H9 (cell line): Measurements from ENCODE around the gene MRPS6. TPM values are rescaled to one million over a fixed set of nuclear protein-coding genes. Genes with fewer than 3 reads are reported as not detected.

Experiments
- DNase-seq: peaks from one replicate; pipeline ENCODE4 v3.0.0-alpha.2; 2017
- H2AFZ ChIP-seq: one replicate; pipeline ENCODE4 v1.6.1; 2013; ENCODE audit warnings: mild to moderate bottlenecking, low read length, control low read depth, moderate library complexity
- H2AK5ac ChIP-seq: 2 replicates; pipeline ENCODE4 v1.6.1; 2013; ENCODE audit warnings: low read length, control low read depth, mixed read lengths; ENCODE audit not compliant: insufficient read length
- H2BK120ac ChIP-seq: one replicate; pipeline ENCODE4 v1.6.1; 2013; ENCODE audit warnings: low read depth, mild to moderate bottlenecking, low read length, control low read depth, inconsistent platforms; ENCODE audit not compliant: poor library complexity, severe bottlenecking
- H2BK12ac ChIP-seq: 2 replicates; pipeline ENCODE4 v1.6.1; 2013; ENCODE audit warnings: low read length, control low read depth, mixed read lengths, low read depth; ENCODE audit not compliant: insufficient read length
- H2BK15ac ChIP-seq: 2 replicates; pipeline ENCODE4 v1.6.1; 2013; ENCODE audit warnings: low read depth, low read length, control low read depth
- H2BK20ac ChIP-seq: one replicate; pipeline ENCODE4 v1.6.1; 2013; ENCODE audit warnings: low read depth, mild to moderate bottlenecking, low read length, control low read depth, inconsistent platforms; ENCODE audit not compliant: poor library complexity, severe bottlenecking
- H2BK5ac ChIP-seq: 2 replicates; pipeline ENCODE4 v1.6.1; 2013; ENCODE audit warnings: low read length, control low read depth, mixed read lengths; ENCODE audit not compliant: insufficient read length
- H3K14ac ChIP-seq: 2 replicates; pipeline ENCODE4 v1.6.1; 2013; ENCODE audit warnings: low read length, control low read depth; ENCODE audit not compliant: insufficient read depth
- H3K18ac ChIP-seq: 2 replicates; pipeline ENCODE4 v1.6.1; 2013; ENCODE audit warnings: low read depth, mild to moderate bottlenecking, mixed read lengths, low read length, control low read depth; ENCODE audit not compliant: insufficient read length
- H3K23ac ChIP-seq: 2 replicates; pipeline ENCODE4 v1.6.1; 2013; ENCODE audit warnings: low read length, control low read depth, mixed read lengths, low read depth; ENCODE audit not compliant: insufficient read length
- H3K23me2 ChIP-seq: 2 replicates; pipeline ENCODE4 v1.6.1; 2013; ENCODE audit warnings: low read depth, mild to moderate bottlenecking, mixed read lengths, low read length, control low read depth; ENCODE audit not compliant: insufficient read length, poor library complexity, severe bottlenecking
- H3K27ac ChIP-seq: 2 replicates; pipeline ENCODE4 v1.5.1; 2013; ENCODE audit warnings: low read length, control low read depth, mixed read lengths, low read depth; ENCODE audit not compliant: insufficient read length
- H3K27me3 ChIP-seq: 2 replicates; pipeline ENCODE4 v1.6.1; 2013; ENCODE audit warnings: low read length, control low read depth, inconsistent platforms; ENCODE audit not compliant: insufficient read depth
- H3K4ac ChIP-seq: 2 replicates; pipeline ENCODE4 v1.6.1; 2013; ENCODE audit warnings: low read depth, mild to moderate bottlenecking, control low read depth, inconsistent platforms, low read length, moderate library complexity
- H3K4me1 ChIP-seq: 2 replicates; pipeline ENCODE4 v1.6.1; 2013; ENCODE audit warnings: low read length, control low read depth, inconsistent platforms; ENCODE audit not compliant: insufficient read depth
- H3K4me2 ChIP-seq: 2 replicates; pipeline ENCODE4 v1.6.1; 2013; ENCODE audit warnings: low read length, control low read depth, mixed read lengths; ENCODE audit not compliant: insufficient read length, insufficient read depth
- H3K56ac ChIP-seq: 2 replicates; pipeline ENCODE4 v1.6.1; 2013; ENCODE audit warnings: low read depth, mild to moderate bottlenecking, mixed read lengths, low read length, control low read depth; ENCODE audit not compliant: insufficient read length
- H3K79me1 ChIP-seq: 2 replicates; pipeline ENCODE4 v1.6.1; 2013; ENCODE audit warnings: low read depth, mild to moderate bottlenecking, moderate library complexity, low read length, control low read depth, inconsistent platforms; ENCODE audit not compliant: insufficient read depth, poor library complexity, severe bottlenecking
- H3K79me2 ChIP-seq: 2 replicates; pipeline ENCODE4 v1.6.1; 2013; ENCODE audit warnings: low read length, control low read depth, inconsistent platforms; ENCODE audit not compliant: insufficient read depth
- H3K9ac ChIP-seq: 2 replicates; pipeline ENCODE4 v1.6.1; 2013; ENCODE audit warnings: low read length, control low read depth, mixed read lengths; ENCODE audit not compliant: insufficient read length; ENCODE audit errors: extremely low read depth
- H3K9me3 ChIP-seq: one replicate; pipeline ENCODE4 v1.6.1; 2013; ENCODE audit warnings: low read depth, low read length, inconsistent platforms; ENCODE audit not compliant: control insufficient read depth
- H3T11ph ChIP-seq: one replicate; pipeline ENCODE4 v1.6.1; 2013; ENCODE audit warnings: mild to moderate bottlenecking, low read length, control low read depth, inconsistent platforms
- H4K20me1 ChIP-seq: one replicate; pipeline ENCODE4 v1.6.1; 2013; ENCODE audit not compliant: control insufficient read depth, insufficient read length, insufficient read depth
- H4K5ac ChIP-seq: 2 replicates; pipeline ENCODE4 v1.6.1; 2013; ENCODE audit warnings: low read depth, mild to moderate bottlenecking, mixed read lengths, low read length, control low read depth; ENCODE audit not compliant: insufficient read length
- H4K8ac ChIP-seq: replicated peaks from 2 replicates; pipeline ENCODE4 v1.6.1; 2013; ENCODE audit warnings: low read length, control low read depth, mixed read lengths, low read depth; ENCODE audit not compliant: insufficient read length
- H4K91ac ChIP-seq: 2 replicates; pipeline ENCODE4 v1.6.1; 2013; ENCODE audit warnings: low read depth, mild to moderate bottlenecking, moderate library complexity, mixed read lengths, low read length, control low read depth; ENCODE audit not compliant: insufficient read length
- H3K27ac Mint-ChIP-seq, 3 experiments: 2 replicates in 2 of 3; 3 replicates in 1 of 3; pipeline ENCODE4 v1.8.0; 2020 to 2021; ENCODE audit warnings: mixed read lengths in 3 of 3, mild to moderate bottlenecking in 1 of 3, moderate library complexity in 1 of 3
- H3K27me3 Mint-ChIP-seq: 2 replicates; pipeline ENCODE4 v1.8.0; 2021; ENCODE audit warnings: low read depth, mild to moderate bottlenecking, moderate library complexity, mixed read lengths
- H3K36me3 Mint-ChIP-seq, 3 experiments: 2 replicates in 2 of 3; 3 replicates in 1 of 3; pipeline ENCODE4 v1.8.0; 2020 to 2021; ENCODE audit warnings: low read depth in 3 of 3, mixed read lengths in 3 of 3; ENCODE audit not compliant: insufficient read depth in 1 of 3
- H3K4me1 Mint-ChIP-seq, 2 experiments: 2 replicates each; pipeline ENCODE4 v1.8.0; 2020; ENCODE audit warnings: mixed read lengths in 2 of 2
- H3K4me3 Mint-ChIP-seq, 2 experiments: 2 replicates in 1 of 2; 3 replicates in 1 of 2; pipeline ENCODE4 v1.8.0; 2020 to 2021; ENCODE audit warnings: mild to moderate bottlenecking in 2 of 2, mixed read lengths in 2 of 2, moderate library complexity in 1 of 2
- H3K9me3 Mint-ChIP-seq, 2 experiments: 2 replicates in 1 of 2; 3 replicates in 1 of 2; pipeline ENCODE4 v1.8.0; 2020; ENCODE audit warnings: mild to moderate bottlenecking in 2 of 2, mixed read lengths in 2 of 2, moderate library complexity in 1 of 2
- total RNA-seq: library from RNA; stranded (reverse); gene quantifications from 2 replicates; pipeline ENCODE4 v1.2.1, GENCODE V29; 2021
- TF ChIP-seq, protein P1 (sequence below): fragments of 200-600 bp; sonication (generic); conservative IDR thresholded peaks from 3 replicates; pipeline ENCODE4 v1.8.0; 2021; ENCODE audit warnings: antibody characterized with exemption, mild to moderate bottlenecking

The MRPS6 gene
- total RNA-seq, 1 experiment from 2014 or later, result 83.2 TPM

DNA sequence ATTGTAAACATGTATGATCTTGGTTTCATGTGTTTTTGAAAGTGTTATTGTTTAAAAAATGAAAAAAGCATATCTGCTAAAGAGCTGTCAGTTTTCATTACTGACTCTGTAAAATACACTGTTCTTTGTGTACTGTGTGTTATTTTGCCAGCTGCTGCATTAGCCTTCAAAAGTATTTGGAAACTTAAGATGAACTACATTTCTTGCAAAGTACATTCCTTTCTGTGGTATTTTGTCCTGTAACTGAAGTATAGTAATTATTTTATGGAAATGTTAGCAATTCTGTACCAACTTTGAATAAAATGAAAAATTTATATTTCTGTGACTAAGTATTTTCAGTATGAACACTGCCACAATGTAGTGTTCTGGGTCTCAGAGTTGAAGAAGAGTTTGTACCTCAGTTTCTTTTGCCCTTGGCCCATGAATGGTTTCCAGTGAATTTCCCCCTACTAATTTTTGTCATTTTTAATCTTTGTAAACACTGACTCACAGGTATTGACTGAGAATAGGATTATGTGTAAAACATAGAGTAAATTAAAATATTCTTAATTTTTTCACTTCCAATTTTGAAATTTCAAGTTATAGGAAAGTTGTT, 32.7 kb downstream of the MRPS6 start:
- Histone ChIP-seq H3T11ph (no peak overlapping the region), H4K91ac (no peak overlapping the region), H3K27me3 (no peaks in the 10 kb centered on the region), H3K79me1 (peaks cover 2% of the 10 kb centered on the region), H2BK20ac (no peak overlapping the region), H3K18ac (no peak overlapping the region), H3K9me3 (no peaks in the 10 kb centered on the region), H2AK5ac (no peak overlapping the region), H2BK5ac (no peak overlapping the region), H3K4me2 (no peak overlapping the region), H3K4me1 (no peaks in the 10 kb centered on the region), H2BK12ac (no peak overlapping the region), H3K14ac (no peak overlapping the region), H3K23ac (no peak overlapping the region), H2BK15ac (no peak overlapping the region), H2BK120ac (no peak overlapping the region), H4K5ac (no peak overlapping the region), H3K4ac (no peak overlapping the region), H3K79me2 (peaks cover 5% of the 10 kb centered on the region; the same call in 1 of the 2 replicates), H4K8ac (no peak overlapping the region), H3K23me2 (no peaks in the 10 kb centered on the region), H3K27ac (no peak overlapping the region), H4K20me1 (no peaks in the 10 kb centered on the region), H3K9ac (no peak overlapping the region), H2AFZ (no peak overlapping the region), H3K56ac (no peak overlapping the region)
- no peaks in the 10 kb centered on the region for H3K27me3 Mint-ChIP-seq
- DNase-seq, result no peak
- TF ChIP-seq, protein P1, sequence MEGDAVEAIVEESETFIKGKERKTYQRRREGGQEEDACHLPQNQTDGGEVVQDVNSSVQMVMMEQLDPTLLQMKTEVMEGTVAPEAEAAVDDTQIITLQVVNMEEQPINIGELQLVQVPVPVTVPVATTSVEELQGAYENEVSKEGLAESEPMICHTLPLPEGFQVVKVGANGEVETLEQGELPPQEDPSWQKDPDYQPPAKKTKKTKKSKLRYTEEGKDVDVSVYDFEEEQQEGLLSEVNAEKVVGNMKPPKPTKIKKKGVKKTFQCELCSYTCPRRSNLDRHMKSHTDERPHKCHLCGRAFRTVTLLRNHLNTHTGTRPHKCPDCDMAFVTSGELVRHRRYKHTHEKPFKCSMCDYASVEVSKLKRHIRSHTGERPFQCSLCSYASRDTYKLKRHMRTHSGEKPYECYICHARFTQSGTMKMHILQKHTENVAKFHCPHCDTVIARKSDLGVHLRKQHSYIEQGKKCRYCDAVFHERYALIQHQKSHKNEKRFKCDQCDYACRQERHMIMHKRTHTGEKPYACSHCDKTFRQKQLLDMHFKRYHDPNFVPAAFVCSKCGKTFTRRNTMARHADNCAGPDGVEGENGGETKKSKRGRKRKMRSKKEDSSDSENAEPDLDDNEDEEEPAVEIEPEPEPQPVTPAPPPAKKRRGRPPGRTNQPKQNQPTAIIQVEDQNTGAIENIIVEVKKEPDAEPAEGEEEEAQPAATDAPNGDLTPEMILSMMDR, result no peak
- no peaks in the 10 kb centered on the region for H3K9me3 Mint-ChIP-seq
- no peak overlapping the region for H3K27ac Mint-ChIP-seq
- peaks cover 25 to 34% of the 10 kb centered on the region in 2 experiments for H3K4me1 Mint-ChIP-seq
- H3K4me3 Mint-ChIP-seq, result no peak overlapping the region
- peaks cover 0 to 8% (median 4%) of the 10 kb centered on the region in 3 experiments; a peak in 3 of 7 replicates for H3K36me3 Mint-ChIP-seq
